ENCODE measurements around the gene EXOC3L2. TPM values are rescaled to one million over a fixed set of nuclear protein-coding genes. Genes with fewer than 3 reads are reported as not detected.
"Not testable (repeated sequence)": the region's sequence is repeated elsewhere in the genome, so short reads cannot be mapped to it uniquely, and the experiment has no call there.

The EXOC3L2 gene
- total RNA-seq, 1 donor from 2014 or later: 4.0 TPM

DNA sequence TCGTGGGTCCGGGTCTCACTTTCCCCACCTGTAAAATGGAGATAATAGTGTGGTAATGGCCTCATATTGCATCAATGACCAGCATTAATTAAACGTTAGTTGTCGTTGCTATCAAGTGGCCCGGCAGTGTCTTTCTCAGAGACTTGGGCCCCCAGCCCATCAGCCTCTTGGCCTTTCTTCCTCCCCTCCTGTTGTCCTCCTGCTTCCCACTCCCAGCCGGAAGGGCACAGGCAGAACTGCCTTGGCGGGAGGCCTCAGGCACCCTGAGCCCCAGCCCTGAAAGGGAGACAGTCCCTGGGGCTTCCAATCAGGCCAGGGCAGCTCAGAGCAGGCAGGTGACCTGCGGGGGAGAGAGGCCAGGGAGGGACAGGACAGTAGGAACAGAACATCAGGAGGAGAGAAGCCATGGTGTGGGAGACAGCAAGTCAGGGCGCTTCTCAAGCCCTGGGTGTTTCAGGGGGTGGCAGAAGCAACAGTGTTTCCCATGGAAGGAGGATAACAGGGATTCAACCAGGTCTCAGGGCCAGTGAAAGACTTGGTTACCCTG lies 10.5 kb upstream of the EXOC3L2 start:
- DNase-seq: no peak

DNA sequence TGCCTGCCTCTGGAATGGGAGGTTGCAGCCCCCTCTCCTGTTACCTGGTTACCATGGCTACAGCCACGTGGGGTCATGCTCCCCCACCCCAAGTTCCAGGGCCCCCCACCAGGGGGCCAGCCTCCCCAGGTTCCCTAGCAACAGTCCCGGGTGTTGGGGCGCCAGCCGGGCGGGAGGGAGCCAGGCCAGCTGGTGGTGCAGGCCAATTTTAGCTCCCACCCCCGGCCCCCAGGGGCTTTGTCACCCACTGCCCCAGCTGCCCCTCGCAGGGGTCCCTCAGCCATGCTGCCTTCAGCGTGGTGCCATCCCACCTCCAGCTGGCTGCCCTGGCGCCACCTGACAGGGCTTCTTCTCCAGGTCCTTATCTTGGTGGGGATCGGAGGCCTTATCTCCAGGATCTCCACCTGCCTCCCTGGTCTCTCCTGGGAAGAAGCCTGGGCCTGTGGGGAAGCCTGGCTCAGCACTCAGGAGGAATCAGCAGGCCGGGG lies 8.9 kb upstream of the EXOC3L2 start:
- DNase-seq: no peak

DNA sequence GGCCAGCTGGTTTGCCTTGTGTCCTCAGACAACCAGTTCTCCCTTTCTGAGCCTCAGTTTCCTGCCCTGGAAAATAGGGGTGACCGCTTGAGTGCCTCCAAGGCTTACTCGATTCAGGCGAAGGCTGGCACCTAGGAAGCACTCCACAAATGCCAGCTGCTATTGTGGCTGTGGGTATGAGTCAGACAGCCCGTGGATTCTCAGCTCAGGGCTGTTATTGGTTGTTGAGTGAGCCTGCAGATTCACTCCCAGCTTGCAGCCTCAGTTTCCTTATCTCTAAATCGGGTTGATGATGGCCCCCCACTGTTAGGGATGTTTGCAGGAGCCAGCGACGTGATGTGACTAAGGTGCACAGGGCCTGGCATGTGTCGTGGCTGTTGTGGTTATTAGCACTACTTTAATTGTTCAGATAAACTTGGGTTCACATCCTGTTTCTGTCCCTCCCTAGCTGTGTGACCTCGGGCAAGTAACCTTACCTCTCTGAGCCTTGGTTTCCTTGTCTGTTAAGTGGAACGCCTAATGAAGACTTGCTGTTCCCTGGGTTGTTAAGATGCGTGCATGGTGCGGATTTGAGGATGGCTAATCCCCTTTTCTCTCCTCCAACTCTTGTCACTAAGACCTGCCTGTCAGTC lies 8.3 kb upstream of the EXOC3L2 start:
- DNase-seq: no peak

DNA sequence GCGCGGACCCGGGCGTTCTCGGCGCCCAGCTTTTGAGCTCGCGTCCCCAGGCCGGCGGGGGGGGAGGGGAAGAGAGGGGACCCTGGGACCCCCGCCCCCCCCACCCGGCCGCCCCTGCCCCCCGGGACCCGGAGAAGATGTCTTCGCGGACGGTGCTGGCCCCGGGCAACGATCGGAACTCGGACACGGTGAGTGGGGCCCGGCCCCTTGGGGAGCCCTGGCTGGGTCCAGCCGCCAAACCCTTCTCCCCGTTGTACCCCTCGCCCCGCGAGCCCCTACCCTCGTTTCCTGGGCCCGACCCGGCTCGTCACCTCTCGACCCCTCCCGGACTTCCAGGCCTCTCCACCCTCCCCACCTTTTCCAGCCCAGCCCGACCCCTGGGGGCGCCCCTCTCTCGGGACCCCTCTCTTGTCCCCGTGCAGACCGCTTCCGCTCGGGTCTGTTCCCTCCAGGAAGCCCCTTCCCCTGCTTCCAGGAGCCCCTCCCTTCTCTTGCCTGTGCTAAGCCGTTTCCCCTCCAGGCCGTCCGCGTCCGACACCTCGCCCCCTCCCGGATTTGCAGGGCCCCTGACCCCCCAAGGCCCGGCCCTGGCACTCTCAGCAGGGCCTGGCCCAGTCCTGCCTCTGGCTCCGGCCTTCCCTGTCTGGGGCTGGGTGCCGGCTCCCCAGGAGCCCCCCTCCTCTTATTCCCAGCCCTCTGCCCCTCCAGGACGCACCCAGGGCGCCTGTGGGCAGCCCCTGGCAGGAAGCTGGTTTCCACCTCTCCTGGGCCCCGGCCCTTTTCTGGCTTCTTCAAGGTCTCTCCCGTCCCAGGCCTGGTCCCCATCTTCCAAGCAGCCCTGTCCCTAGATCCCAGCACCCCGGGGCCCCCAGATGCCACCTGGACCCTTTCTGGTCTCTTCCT lies 6.5 kb upstream of the EXOC3L2 start:
- DNase-seq: peak; percentile 30

DNA sequence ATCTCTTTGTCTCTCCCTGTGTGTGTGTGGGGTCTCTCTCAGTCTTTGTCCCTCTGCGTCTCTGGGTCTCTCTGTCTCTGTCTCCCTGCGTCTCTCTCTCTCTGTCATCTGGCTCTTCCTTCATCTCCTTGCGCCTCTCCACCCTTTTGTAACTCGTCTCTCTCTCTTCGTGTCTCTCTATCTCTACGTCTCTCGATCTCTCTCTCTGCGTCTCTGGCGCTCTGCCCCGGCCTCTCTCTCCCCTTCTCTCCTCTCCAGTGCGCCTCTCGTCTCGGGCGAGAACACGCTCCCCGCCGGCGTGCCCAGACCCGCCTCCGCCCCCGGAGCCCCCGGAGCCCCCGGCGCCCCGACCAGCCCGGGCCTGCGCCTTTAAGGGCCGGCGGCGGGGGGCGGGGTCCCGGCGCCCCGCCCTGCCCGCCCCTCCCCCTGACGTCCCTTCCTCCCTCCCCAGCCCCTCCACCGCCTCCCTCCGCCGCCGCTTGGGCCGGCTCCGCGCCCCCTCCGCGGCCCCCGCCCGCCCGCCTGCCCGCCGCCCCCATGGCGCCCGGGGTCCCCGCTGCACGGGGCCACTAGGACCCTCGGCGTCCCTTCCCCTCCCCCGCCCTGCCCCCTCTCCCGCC lies 5.7 kb upstream of the EXOC3L2 start, which contains the start of gene MARK4:
TSS of gene MARK4 (plus strand) at position 440 of the 620 bp plus-strand sequence. CDS start 318 bp downstream, outside the sequence.
- DNase-seq: peak; percentile 83

DNA sequence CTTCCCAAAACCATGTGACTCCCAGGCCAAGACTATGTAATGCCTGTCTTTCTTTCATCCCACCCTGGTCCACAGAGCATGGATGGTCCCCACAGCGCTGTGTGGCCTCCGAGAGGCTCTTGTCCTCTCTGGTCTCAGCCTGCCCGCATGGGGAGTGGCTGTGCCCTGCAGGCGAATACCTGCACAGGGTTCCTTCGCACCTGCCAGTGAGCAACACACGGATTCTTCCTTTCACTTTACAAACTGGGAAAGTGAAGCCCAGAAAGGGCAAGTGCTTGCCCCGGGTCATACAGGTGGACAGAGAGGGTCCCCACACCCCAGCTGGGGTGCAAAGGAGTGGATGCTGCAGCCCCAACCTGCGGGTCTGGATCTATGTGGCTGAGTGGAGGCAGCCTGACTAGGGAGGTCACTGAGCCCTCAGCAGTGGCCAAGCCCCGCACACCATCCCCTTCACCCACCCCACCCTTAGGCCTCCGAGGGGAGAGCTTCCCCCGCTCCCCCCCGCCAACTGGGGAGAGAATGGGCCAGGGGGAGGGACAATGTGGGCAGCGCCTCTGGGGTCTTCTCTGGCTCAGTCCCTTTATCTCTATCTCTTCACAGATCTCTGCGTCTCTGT lies 5.1 kb upstream of the EXOC3L2 start:
- DNase-seq: no peak

DNA sequence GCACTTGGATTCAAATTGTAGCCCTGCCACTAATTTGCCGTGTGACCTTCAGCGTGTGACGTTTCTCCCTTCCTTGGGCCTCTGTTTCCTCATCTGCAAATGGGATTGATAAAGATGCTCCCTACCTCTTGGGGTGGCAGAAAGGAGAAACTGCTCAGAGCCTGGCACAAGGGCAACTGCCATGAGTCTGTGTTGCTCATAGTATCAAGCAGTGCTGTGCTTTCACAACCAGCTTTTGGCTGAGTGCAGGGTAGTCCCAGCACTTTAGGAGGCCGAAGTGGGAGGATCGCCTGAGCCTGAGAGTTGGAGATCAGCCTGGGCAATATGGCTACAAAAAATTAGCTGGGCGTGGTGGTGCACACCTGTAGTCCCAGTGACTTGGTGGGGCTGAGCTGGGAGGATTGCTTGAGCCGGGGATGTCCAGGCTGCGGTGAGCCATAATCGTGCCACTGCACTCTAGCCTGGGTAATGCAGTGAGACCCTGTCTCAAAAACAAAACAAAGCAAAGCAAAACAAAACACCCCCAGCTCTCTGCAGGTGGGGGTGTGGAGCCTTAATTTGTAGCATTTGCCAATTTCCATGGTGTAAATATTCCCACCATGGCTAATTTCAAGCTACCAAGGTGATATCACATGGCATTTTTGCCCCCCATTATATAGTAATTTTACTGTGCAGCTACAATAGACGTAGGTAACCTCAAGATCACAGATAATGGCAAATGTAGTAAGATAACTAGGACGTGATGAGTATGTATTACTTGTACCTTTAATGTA lies 4.2 kb upstream of the EXOC3L2 start:
- DNase-seq: no peak

DNA sequence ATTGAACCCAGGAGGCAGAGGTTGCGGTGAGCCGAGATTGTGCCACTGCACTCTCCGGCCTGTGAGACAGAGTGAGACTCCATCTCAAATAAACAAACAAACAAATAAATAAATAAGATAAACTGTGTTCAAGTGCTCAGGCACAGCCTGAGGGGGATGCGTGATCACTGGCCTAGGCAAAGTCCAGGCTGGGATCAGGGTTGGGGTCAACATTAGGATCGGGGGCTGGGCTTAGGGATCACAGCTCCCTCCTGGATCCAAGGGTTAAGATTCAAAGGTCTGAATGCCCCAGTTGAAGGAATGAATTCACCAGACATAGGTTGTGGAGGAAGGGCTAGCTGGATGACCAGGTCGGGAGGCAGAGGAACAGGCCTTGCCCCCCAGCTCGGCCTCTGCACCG lies 1.9 kb upstream of the EXOC3L2 start:
- no peak for DNase-seq

DNA sequence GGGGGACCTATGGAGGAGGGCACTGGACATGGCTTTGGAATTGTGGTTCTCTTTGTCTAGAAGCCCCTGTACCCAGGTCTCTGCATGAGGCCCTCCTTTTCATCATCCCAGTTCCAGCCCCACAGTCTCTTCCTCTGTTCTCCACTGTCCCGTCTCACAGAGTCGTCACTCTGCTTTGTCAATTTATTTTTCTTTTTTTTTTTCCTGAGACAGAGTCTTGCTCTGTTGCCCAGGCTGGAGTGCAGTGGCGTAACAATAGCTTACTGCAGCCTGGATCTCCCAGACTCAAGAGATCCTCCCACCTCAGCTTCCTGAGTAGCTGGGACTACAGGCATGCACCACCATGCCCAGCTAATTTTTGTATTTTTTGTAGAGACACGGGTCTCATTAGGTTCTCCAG lies 619 bp upstream of the EXOC3L2 start:
- DNase-seq: no peak

DNA sequence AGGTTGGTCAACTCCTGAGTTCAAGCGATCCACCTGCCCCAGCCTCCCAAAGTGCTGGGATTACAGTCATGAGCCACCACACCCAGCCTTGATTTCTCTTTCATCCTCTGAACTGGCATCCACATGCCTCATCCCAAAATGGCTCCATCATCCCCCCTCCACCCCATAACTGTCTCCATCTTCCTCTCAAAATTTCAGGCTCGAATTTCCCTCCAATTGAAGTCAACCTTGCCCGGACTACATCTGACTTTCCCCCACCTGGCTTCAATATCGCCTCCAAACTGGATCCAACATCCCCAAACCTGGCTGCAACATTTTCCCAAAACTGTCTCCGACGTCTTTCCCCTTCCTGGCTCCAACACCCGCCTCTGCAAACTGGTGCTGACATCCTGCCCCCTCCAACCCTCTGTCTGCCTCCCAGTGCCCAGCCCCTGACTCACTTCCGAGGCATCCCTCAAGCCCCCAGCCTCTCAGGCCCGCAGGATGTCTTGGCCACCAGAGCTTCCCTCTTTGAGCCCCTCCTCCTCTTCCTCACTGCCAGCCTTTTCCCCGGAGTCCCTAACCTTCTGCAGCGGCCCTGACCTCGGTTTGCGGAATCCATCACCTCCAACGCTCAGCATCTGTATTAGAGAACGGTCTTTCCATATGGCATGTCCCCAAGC lies 943 bp downstream of the EXOC3L2 start:
- no peak for DNase-seq

DNA sequence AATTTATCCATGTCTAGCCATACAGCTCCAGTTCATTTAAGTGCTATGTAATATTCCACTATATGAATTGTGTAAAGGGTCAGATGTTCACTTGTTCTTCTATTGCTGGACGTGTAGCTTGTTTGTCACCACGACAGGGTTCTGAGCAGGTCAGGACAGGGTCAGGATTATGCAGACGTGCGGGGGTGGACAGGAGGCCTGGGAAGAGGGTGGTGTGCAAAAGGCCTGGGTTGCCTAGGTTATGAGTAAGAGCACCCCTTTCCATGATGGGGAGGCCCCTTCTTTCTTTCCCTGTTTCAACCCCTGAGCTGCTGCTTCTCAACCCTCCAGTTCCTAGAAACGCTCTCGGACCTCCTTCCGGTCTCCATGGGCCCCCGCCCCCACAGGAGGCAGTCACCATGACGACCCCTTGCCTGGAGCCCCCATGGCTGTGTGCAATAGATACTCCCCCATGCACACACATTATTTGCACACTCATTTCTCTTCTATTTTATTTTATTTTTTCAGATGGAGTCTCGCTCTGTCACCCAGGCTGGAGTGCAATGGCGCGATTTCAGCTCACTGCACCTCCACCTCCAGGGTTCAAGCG lies 2.0 kb downstream of the EXOC3L2 start:
- DNase-seq: no peak

DNA sequence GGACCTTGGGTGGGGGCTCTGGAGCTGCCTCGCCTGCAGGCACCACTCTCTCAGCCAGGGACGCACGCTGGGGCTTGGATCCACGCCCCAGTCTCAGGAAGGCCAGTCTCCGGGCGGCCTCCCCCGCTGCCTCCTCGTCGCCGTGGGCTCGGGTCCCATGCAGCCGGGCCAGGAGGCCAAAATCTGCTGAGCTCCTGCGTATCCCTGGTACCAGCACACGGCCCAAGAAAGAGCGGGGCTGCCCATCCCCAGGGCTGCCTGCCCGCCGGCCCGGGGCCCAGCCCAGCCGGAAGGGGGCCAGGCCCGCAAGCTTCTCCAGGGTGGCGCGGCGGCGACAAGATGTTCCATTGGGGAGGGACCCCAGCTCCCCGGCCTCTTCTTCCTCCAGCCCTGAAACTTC lies 6.7 kb downstream of the EXOC3L2 start:
- no peak for DNase-seq

DNA sequence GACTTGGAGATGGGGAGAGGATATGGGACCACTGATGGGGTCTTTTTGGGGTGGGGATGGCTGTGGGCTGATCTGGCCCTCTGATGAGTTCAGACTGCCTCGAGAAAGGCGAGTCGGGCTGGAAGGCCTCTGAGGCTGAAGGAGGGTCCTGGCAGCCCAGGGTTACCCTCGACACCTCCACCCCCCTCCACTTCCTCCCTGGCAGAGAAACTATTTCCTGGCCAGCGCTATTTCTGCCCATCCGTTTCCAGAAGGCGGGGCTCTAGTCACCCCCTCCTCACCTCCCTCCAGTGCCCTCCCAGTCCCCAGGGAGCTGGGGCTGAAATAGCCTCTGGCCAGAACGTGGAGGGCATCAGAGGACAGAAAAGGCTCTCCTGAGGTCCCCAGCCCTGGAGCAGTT lies 9.7 kb downstream of the EXOC3L2 start:
- no peak for DNase-seq

DNA sequence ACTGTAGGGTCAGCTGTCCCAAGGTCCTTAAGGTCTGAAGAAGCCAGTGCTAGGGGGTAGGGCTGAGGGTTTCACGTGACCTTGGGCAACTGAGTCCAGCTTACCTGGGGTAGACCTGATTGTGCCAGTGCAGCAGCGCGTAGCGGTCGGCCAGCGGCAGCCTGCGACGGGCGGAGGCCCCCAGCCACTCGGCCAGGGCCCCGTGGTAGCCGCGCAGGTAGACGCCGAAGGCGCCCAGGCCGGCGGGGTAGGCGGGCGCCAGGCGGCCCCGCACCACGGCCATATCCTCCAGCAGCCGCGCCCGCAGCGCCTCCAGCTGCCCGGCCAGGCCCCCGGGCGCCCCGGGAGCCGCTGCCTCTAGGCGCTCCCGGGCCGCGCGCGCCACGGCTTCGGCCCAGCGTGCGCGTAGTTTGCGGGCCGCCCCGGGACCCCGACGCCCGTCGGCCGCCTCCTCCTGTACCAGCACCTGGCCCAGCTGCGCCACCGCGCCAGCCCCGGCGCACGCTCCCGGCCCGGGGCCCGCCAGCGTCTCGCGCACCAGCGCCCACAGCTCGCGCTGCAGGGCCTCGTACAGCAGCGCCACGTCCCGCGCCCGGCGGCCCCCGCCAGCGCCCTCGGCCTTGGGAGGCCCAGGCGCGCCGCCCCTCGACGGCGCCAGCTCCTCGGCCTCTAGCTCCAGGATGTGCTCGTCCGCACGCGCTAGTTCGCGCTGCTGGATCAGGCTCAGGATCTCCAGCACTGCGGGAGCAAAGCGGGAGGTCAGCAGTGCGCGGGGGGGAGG lies 10.9 kb downstream of the EXOC3L2 start:
- DNase-seq: no peak

DNA sequence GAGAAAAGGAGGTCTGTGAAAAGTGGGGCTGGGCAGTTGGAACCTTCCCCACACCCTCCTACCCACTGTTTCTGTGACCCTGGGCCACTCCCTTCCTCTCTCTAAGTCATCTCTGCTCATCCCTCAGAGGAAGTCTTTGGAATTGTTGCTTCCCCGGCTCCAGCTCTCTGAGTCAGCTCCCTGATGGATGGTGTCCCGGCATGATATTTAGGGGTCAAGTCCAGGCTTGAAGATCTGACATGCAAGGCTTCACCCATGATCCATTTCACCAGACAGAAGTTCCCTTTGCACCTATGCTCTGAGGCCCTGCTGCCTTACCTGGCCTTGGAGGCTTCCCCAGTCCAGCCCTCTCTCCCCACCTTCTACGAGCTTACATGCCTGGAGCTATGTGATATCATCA lies 13.3 kb downstream of the EXOC3L2 start:
- no peak for DNase-seq

DNA sequence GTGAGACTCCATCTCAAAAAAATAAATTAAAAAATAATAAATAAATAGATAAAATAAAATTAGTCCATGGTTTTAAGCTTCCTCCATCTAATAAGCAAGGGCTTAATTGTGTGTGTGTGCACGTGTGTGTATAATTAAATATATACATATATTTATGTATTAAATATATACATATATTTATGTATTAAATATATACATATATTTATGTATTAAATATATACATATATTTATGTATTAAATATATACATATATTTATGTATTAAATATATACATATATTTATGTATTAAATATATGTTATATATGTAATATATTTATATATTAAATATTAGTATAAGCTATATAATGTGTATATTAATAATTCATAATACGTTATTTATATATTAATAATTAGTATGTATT lies 16.2 kb downstream of the EXOC3L2 start:
- not testable (repeated sequence) for DNase-seq

DNA sequence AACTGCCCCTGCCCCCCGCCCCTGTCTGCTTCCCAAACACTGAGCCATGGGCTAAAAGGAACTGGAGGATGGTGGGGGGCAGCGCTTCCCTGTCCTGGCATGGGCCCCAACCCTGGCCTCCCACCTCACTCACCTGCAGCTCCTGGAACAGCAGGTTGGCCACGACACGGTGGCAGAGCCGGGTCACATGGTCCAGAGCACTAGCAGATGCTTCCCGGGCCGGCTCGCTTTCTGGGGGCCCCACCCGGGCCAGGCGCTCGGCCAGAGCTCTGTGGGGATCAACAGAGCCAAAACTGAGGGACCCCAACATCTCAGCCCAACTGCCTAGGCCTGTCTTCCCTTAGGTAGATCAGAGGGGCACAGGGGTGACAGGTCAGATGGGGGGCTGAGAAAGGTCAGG lies 20.6 kb downstream of the EXOC3L2 start:
- no peak for DNase-seq

DNA sequence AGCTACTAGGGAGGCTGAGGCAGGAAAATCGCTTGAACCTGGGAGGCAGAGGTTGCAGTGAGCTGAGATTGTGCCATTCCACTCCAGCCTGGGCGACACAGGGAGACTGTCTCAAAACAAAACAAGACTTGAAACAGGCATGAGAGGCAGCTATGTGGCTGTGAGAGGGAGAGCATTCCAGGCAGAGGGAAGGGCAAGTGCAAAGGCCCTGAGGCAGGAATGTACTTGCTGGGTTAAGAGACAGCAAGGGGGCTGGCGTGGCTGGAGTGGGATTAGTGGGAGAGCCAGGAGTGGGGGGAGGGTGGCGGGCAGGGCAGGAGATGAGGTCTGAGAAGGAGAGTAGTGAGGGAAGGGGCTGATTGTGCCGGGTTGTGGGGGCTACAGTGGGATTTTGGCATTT lies 21.3 kb downstream of the EXOC3L2 start:
- no peak for DNase-seq

DNA sequence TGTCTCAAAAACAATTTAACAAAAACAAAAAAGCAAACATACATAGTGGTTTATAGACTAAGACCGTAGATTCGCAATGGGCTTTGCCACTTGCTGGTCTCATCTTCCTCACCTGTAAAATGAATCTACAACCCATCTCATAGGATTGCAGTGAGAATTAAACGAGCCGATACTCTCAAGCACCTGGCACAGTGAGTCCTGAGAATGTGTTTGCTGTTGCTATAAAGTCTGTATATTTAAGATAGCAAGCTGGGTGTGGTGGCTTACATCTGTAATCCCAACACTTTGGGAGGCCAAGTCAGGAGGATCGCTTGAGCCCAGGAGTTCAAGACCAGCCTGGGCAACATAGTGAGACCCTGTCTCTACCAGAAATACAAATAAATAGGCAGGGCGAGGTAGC lies 22.5 kb downstream of the EXOC3L2 start:
- no peak for DNase-seq

Data from tongue (tissue), 2 donors.